GM19324 (cell line): Measurements from ENCODE around the gene RNF224.

Experiments used
- ATAC-seq: cut with Tn5 transposase; IDR thresholded peaks from one replicate; pipeline ENCODE4 v1.9.1; 2021; ENCODE audit warnings: mild to moderate bottlenecking, moderate library complexity; ENCODE audit not compliant: unreplicated experiment, low FRiP score

The RNF224 gene

DNA sequence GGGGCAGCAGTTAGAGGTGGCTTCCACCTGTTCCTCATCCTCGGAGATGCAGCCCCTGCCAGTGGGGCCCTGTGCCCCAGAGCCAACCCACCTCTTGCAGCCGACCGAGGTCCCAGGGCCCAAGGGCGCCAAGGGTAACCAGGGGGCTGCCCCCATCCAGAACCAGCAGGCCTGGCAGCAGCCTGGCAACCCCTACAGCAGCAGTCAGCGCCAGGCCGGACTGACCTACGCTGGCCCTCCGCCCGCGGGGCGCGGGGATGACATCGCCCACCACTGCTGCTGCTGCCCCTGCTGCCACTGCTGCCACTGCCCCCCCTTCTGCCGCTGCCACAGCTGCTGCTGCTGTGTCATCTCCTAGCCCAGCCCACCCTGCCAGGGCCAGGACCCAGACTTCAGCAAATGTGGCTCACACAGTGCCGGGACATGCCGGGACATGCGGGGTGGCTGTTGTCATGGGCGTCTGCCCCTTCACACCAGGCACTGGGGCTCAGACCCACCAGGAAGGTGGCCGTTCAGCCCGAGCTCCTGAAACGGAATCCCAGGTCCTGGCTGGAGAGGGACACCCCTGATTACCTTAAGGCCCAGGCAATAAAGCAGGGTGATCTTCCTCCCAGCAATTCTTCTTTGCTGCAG lies 1.5 kb upstream of the RNF224 start:
- ATAC-seq: no peak

DNA sequence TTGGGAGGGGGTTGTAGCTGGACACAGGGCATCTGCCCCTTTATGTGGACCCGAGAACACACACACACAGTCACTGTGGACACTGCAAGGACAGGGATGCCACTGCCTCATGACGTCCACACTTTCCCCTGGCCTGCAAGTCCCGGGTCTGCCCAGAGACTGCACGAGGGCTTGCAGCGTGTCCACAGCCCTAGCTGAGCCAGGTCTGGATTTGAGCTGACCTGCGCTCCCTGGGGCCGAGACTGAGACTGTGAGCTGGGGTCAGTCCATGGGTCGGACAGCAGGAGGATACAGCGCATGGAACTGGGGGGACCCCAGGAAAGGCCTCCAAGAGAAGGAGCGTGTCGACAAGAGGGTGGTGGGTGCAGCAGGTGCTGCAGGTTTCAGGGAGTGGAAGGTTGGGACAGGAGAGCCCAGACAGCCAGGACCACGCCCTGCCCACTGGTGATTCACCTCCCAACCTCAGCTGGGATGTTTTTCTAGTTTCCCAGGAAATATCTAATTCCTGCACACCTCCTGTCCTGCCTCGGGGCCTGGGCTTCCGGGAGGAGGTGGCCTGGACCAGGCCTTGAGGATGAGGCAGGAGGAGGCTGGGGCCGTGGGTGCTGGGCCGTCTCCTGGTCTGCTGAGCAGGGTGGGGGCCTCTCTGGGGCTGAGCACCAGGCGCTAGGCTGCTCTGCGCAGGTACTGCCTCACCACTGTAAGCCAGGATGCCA lies 806 bp upstream of the RNF224 start:
- ATAC-seq: no peak

DNA sequence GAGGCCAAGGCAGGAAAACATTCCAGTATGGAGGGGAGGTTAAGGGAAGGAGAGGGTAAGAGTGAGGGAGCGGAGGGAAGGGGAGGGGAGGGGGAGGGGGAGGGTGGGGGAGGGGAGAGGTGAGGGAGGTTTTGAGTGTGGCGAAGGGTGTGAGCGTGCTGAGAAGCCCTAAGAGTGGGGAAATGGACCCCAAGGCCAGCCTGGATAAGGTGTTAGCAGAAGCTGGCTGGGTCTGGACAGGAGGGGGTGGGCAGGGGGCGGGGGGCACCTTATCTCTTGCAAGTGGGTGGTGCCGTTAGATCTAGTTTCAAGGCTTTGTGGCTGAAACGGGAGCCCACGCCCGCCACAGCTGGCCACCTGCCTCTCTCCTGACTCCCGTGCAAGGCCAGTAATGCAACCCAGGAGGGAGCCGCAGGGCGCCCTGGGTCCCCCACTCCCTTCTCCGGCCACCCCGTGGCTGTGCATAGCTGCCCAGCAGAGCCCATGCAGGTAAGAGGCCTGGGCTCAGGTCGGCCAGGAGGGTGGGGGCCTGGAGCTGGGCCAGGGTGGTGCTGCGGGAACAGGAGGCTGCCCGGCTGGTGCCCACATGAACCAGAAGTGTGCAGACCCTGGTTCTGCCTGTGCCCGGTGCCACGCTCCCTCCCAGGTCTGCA lies 677 bp downstream of the RNF224 start:
- ATAC-seq: no peak

DNA sequence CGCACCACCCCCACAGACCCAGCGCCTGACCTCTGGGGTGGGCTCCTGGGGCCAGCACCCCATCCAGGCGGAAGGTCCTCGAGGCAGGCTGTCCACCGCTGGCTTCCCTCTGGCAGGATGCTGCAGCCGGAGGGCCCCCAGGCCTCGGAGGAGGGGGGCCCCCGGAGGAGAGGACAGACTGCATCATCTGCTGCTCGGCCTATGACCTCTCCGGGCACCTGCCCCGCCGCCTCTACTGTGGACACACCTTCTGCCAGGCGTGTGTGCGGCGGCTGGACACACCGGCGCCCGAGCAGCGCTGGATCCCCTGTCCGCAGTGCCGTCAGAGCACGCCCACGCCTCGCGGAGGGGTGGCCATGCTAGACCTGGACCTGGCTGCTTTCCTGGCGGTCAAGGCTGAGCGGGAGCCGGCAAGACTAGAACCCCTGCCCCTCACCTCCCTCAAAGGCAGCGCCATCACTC lies 1.2 kb downstream of the RNF224 start:
- no peak for ATAC-seq

DNA sequence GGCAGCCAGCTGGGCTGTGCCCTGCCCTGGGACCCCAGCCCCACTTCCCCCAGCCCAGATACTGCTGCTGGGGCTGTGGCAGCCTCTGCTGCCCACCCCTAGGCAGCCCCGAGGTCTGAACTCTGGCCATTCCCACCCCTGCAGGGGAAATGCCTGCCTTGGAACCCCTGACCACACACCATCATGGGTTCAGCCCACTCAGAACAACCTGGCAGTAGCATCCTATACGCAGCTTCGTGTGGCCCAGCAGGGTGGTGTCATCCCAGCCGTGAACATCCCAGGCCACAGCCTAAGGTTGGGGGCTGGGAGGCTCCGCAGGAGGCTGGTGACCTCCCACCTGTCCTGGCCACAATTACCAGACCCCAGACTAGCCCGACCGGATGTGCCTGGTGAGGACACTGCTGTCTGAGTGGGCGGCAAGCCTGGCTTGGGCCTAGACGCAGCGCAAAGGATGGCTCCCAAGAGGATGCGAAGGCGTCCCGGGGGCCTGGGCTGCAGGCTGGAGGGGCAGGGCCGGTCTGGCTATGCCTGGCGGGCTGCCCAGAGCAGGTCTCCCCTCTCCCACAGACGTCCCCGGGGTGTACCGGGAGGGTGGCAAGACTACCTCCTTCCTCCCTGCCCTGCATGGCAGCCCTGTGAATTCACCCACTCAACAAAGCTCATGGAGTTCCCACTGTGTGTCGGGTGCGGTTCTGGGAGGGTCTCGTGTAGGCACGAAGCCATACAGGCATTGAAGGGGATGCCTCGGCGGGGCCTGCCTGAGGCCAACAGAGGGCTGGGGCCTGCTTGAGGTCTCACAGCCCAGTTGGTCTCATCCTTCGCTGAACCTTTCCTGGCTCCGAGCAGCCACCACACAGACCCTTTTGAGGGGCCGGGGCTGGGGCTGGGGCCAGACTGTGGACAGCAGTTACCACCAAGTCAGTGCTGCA lies 1.9 kb downstream of the RNF224 start:
- no peak for ATAC-seq

DNA sequence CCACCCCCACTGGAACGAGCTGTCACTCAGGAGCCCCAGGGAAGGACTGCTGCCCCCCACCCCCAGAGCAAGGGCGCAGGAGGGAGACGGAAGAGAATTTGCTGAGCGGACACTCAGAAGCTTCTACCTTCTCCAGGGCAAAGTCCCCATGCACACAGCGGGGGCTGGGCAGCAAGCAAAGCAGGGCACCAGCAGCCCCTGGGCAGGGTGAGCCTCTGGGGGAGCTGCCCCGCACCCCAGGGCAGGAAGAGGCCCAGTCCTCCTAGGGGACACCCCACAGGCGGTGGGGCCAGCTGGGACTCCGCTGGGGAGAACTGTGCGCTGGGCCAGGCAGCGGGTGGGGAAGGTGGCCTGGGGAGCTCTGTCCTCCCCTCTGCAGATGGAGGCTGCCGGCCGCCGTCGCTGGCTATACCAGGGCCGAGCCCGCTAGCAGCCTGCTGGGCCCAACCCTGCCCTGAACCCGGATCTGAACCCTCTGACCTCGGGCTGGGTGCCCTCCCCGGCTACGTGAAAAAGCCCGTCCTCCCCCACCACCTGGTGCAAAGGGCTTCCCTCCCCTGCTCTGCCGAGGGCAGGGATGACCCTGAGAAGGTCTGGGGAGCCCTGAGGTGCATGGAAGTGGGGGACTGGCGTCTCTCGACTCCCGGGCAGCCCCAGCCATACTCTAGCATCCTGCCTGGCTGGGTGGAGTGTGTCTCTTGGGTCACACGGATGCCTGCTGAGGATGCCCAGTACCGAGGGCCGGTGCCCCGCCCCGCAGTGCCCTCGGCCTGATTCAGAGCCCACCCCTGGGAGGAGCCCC lies 2.8 kb downstream of the RNF224 start:
- no peak for ATAC-seq

DNA sequence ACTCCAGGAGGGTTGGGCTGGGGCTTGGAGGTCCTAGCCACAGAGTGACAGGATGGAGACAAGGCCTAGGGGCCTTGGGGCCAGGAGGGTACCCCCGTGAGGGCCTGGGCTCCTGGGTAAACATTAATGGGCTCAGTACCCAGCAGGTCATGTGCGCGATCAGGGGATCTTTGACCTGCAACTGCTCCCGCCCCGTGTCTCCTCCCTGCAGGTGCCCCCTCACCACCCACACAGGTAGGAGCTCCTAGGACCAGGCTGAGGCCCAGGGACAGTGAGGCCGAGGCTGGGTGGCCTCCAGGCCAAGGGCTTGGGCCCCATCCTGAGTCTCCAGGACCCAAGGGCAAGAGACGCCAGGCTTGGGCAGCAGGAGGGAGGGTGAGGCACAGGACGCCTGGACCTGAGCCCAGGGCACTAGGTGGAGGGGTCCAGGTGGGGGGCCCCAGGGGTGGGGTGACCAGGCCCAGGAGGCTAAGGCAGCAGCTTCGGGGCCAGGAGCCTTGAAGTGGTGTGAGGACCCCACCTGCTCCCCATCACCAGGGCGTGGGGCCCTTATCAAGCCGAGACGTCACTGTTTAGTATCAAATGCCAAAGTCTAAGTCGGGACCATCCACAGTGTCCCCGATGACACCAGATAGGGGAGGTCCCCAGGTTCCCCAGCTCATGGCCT lies 3.5 kb downstream of the RNF224 start, which contains the start of gene SLC34A3:
SLC34A3 (plus strand) TSS at position 197 of the 667 bp plus-strand sequence. CDS start 802 bp downstream, outside the sequence.
- no peak for ATAC-seq

DNA sequence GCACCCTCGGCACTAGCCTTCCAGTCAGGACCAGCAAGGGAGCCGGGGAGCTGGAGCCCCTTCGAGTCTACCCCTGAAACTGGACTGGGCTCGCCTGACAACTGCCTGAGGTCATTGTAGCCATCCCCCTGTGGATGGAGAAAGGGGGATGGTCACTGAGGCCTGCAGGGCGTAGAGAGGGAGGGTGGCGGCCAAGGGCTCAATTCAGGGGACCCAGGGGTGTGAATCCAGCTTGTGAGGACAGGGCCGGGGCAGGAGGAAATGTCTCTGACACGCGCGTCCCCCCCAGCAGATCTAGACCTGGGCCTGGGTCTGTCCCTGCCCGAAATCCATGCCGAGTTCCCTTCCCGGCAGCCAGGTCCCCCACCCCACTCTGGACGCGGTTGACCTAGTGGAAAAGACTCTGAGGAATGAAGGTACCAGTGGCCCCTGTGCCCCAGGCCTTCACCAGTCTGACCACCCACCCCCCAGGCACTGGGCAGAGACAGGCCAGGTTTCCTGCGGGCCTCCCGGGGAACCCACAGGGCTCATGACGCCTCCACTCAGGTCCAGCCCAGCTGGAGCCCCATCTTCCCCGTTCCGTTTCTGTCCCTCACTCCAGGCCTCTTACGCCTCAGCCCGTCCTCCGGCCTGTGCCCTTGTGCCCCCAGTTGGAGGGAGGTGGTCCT lies 4.2 kb downstream of the RNF224 start:
- no peak for ATAC-seq

DNA sequence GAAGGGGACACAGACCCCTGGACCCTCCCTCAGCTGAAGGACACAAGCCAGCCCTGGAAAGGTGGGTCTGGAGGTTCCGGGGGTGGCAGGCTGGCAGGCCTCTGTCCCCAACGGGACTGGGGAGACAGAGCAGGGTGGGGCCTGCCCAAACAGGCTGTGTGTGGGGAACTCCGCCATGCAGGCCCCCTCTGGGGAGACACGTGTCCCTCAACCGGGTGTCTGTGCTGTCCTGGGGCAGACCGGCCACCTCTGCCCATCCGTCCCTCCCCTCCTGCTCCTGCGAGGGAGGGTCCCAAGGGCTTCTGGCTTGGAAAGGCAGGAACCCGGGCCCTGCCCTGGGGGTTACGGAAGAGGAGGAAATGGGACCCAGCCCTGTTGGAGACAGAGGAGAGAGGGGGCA lies 4.8 kb downstream of the RNF224 start:
- ATAC-seq: no peak

DNA sequence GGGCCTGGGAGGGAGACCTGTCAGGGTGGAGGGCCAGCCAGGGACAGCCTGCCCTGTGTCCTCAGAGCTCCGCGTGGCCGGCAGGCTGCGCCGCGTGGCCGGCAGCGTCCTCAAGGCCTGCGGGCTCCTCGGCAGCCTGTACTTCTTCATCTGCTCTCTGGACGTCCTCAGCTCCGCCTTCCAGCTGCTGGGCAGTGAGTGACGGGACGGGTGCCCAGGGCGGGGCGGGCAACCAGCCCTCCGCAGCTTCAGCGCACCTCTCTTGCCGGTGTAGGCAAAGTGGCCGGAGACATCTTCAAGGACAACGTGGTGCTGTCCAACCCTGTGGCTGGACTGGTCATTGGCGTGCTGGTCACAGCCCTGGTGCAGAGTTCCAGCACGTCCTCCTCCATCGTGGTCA lies 5.2 kb downstream of the RNF224 start:
- ATAC-seq: no peak

DNA sequence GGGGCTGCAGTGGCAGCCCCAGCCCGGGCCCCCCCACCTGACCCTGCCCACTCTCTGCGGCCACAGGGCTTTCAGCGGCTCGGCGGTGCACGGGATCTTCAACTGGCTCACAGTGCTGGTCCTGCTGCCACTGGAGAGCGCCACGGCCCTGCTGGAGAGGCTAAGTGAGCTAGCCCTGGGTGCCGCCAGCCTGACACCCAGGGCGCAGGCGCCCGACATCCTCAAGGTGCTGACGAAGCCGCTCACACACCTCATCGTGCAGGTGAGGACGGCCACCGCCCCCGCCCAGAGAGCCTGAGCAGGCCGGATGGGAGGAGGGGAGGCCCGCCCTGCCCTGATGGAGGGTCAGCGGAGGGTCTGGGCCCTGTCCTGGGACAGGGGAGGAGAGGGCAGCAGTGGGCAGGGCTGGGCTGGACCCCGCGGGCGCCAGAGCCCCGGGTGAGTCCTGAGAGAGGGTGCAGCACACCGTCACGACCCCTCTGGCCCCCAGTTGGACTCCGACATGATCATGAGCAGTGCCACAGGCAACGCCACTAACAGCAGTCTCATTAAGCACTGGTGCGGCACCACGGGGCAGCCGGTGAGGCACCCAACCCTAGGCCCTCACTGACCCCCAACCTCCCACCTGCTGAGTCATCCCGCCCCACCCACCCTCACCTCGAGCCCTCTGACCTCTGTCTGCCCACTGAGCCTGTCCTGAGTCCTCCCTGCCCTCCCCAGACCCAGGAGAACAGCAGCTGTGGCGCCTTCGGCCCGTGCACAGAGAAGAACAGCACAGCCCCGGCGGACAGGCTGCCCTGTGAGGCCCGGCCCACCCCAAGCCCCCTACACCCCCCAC lies 6.1 kb downstream of the RNF224 start:
- no peak for ATAC-seq

DNA sequence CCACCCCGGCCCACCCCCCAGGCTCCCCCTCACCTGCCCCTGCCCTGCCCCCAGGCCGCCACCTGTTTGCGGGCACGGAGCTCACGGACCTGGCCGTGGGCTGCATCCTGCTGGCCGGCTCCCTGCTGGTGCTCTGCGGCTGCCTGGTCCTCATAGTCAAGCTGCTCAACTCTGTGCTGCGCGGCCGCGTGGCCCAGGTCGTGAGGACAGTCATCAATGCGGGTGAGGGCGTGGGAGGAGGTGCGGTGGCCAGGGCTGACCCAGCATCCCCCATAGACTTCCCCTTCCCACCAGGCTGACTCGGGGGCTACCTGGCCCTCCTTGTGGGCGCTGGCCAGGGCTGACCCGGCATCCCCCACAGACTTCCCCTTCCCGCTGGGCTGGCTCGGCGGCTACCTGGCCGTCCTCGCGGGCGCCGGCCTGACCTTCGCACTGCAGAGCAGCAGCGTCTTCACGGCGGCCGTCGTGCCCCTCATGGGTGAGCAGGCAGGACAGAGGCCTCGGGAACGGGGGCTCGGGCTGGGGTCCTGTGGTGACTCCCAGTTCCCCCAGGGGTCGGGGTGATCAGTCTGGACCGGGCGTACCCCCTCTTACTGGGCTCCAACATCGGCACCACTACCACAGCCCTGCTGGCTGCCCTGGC lies 6.9 kb downstream of the RNF224 start:
- ATAC-seq: no peak

DNA sequence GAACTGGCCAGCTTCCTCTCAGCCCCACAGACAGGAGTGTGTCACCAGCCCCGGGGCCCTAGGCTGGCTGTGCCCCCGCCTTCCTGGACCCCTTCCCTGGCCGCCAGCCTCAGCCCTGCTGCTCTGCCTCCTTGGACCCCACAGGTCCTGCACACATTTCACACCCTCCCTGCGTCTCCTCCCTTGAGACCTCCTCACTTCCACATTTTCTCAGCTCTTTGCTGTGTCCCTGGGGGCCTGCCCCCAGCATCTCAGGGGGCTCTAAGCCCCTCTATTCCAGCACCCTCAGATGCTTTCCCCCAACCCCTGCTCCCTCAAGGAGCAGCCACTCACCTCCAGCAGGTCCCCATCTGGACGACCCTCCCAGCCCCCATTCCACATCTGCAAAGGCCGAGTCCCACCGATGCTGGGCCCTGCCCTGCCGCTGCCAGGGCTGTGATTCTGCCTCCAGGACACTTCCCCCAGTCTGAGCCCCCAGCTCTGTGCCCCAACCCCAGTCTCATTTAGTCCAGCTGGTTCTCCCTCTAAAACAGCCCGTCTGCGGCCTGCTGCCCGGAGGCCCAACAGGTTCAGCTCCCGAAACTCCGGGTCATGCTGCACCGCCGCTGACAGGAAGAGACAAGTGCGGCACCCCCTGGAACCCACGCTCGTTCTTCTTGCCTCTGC lies 7.6 kb downstream of the RNF224 start:
- ATAC-seq: no peak

DNA sequence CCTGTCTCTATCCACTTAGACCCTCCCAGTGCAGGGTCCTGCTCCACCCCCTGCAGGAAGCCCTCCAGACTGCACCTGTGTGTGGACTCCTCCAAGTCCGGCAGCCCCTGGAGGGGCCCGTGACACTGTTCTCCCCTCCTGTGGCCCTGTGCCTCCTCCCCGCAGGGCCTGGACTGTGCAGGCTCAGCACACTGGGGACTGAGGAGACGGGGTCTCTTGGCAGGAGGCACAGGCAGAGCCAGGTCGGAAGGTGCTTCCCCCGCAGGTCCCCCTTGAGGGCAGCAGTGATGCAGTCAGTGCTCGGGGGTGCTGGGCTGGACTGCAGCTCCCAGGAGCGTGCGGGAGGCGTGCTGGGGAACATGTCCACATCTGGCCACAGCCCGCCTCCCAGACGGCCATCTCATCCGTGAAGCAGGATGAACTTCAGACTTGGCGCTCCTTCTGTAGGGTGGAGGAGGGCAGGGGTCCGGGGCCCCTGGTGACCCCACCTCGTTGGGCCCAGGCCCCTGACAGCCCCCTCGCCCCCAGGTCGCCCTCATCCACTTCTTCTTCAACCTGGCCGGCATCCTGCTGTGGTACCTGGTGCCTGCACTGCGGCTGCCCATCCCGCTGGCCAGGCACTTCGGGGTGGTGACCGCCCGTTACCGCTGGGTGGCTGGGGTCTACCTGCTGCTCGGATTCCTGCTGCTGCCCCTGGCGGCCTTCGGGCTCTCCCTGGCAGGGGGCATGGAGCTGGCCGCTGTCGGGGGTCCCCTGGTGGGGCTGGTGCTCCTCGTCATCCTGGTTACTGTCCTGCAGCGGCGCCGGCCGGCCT lies 8.3 kb downstream of the RNF224 start:
- no peak for ATAC-seq

DNA sequence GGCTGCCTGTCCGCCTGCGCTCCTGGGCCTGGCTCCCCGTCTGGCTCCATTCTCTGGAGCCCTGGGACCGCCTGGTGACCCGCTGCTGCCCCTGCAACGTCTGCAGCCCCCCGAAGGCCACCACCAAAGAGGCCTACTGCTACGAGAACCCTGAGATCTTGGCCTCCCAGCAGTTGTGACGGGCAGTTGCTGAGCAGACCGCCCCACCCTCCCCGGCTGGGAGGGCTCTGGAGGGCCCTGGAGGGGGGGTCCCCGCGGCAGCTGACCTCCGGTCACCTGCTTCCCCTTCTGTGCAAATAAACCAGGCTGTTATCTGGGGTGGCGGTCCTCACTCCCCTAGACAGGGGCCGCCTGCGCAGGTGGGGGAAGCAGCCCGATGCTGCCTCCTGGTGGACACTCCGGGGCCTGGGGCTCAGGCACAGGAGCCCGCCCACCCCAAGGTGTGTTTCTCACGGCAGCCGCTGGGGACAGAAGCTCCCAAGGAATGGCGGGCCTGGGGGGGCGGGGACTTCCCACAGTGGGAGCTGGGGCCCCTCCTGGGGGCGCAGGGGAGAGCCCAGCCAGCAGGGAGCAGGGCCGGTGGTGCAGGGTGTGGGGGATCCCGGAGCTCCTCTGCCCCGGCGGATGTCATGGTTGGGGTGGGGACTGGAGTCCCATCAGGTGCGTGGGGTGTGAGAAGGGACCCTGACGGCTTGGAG lies 9.1 kb downstream of the RNF224 start:
- no peak for ATAC-seq
